Tibial nerve (tissue), 4 donors: ENCODE data around the gene TLR9.

Experiments used
- EP300 ChIP-seq, 2 donors: sonication (generic); formaldehyde crosslinking; IDR thresholded peaks; one replicate each; pipeline ENCODE4 v1.6.1; 2017; ENCODE audit warnings: antibody characterized with exemption in 2 of 2, mild to moderate bottlenecking in 1 of 2
- POLR2A ChIP-seq, 2 donors: fragments of 450-650 bp; IDR thresholded peaks; one replicate each; pipeline ENCODE4 v1.6.1; 2017; ENCODE audit warnings: antibody characterized with exemption in 2 of 2, mild to moderate bottlenecking in 2 of 2, moderate library complexity in 2 of 2
- TF ChIP-seq, protein P1 (sequence below), 5 experiments: fragments of 200-600 bp in 3 of 5; fragments of 450-650 bp in 2 of 5; sonication (generic) in 3 of 5; IDR thresholded peaks; one replicate each; pipeline ENCODE4 v1.5.1; 2016 to 2019; ENCODE audit warnings: antibody characterized with exemption in 5 of 5, mild to moderate bottlenecking in 3 of 5, moderate library complexity in 2 of 5

DNA sequence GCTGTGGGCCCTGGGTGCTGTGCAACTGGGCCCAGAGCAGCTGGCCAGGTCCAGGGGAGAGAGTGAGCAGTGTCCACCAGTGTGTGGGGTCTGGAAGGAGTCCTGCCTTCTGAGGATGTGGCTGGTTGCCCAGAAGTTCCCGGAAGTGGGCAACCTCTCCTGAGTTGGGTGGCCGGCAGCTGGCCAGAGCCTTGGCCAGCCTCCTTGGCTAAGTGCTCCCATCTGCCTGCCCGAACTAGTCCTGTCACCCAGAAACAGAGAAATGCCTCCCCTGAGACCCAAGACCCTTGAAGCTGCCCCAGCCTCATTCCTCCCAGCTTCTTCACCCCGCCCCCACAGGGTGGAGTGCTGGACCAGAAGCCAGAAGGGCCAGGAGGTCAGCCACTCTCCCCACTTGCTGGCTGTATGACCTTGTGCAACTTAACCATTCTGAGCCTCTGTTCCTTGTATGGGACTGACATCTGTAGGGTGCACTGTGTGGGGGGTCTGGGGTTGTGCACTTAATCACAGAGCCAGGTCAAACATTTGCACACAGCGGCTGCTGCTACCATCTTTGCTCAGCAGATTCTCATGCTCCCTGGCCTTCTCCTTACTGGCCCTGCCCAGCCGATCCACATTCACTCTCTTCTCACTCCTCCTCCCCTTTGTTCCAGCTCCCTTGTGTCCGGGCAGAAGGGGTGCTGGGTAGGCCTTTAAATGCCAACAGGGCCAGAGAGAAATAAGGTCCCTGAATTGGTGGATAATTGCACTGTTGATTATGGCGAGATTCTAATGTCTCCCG lies 35.0 kb downstream of the TLR9 start:
- TF ChIP-seq, protein P1, sequence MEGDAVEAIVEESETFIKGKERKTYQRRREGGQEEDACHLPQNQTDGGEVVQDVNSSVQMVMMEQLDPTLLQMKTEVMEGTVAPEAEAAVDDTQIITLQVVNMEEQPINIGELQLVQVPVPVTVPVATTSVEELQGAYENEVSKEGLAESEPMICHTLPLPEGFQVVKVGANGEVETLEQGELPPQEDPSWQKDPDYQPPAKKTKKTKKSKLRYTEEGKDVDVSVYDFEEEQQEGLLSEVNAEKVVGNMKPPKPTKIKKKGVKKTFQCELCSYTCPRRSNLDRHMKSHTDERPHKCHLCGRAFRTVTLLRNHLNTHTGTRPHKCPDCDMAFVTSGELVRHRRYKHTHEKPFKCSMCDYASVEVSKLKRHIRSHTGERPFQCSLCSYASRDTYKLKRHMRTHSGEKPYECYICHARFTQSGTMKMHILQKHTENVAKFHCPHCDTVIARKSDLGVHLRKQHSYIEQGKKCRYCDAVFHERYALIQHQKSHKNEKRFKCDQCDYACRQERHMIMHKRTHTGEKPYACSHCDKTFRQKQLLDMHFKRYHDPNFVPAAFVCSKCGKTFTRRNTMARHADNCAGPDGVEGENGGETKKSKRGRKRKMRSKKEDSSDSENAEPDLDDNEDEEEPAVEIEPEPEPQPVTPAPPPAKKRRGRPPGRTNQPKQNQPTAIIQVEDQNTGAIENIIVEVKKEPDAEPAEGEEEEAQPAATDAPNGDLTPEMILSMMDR (IDR thresholded peaks at IDR 0.05), result no peak
- TF ChIP-seq POLR2A (IDR thresholded peaks at IDR 0.05), result no peak
- peak in 1 of 2 donors; percentile 52 for TF ChIP-seq EP300 (IDR thresholded peaks at IDR 0.05)
